Panc1 (cell line): ENCODE measurements around the gene CFAP77.

ENCODE experiments used
- TF ChIP-seq, protein P1 (sequence below), 2 experiments: IDR thresholded peaks; 2 replicates each; pipeline ENCODE4 v1.6.1; 2011 to 2012; ENCODE audit warnings: low read depth in 2 of 2, control low read depth in 1 of 2, low read length in 1 of 2, mild to moderate bottlenecking in 1 of 2, moderate library complexity in 1 of 2; ENCODE audit not compliant: insufficient read depth in 1 of 2
- TF ChIP-seq, protein P2 (sequence below): fragments of 450-650 bp; IDR thresholded peaks from 2 replicates; pipeline ENCODE4 v1.5.1; 2017; ENCODE audit warnings: mild to moderate bottlenecking

- TF ChIP-seq, protein P1, sequence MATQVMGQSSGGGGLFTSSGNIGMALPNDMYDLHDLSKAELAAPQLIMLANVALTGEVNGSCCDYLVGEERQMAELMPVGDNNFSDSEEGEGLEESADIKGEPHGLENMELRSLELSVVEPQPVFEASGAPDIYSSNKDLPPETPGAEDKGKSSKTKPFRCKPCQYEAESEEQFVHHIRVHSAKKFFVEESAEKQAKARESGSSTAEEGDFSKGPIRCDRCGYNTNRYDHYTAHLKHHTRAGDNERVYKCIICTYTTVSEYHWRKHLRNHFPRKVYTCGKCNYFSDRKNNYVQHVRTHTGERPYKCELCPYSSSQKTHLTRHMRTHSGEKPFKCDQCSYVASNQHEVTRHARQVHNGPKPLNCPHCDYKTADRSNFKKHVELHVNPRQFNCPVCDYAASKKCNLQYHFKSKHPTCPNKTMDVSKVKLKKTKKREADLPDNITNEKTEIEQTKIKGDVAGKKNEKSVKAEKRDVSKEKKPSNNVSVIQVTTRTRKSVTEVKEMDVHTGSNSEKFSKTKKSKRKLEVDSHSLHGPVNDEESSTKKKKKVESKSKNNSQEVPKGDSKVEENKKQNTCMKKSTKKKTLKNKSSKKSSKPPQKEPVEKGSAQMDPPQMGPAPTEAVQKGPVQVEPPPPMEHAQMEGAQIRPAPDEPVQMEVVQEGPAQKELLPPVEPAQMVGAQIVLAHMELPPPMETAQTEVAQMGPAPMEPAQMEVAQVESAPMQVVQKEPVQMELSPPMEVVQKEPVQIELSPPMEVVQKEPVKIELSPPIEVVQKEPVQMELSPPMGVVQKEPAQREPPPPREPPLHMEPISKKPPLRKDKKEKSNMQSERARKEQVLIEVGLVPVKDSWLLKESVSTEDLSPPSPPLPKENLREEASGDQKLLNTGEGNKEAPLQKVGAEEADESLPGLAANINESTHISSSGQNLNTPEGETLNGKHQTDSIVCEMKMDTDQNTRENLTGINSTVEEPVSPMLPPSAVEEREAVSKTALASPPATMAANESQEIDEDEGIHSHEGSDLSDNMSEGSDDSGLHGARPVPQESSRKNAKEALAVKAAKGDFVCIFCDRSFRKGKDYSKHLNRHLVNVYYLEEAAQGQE (IDR thresholded peaks at IDR 0.05; ENCODE audit: insufficient read depth in 1 of 2, low read depth in 2 of 2, low read length in 1 of 2) = no peak
- TF ChIP-seq, protein P2, sequence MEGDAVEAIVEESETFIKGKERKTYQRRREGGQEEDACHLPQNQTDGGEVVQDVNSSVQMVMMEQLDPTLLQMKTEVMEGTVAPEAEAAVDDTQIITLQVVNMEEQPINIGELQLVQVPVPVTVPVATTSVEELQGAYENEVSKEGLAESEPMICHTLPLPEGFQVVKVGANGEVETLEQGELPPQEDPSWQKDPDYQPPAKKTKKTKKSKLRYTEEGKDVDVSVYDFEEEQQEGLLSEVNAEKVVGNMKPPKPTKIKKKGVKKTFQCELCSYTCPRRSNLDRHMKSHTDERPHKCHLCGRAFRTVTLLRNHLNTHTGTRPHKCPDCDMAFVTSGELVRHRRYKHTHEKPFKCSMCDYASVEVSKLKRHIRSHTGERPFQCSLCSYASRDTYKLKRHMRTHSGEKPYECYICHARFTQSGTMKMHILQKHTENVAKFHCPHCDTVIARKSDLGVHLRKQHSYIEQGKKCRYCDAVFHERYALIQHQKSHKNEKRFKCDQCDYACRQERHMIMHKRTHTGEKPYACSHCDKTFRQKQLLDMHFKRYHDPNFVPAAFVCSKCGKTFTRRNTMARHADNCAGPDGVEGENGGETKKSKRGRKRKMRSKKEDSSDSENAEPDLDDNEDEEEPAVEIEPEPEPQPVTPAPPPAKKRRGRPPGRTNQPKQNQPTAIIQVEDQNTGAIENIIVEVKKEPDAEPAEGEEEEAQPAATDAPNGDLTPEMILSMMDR = no peak
These were observed 129.1 kb downstream of the CFAP77 start for GRCh38 chr9:132539096-132539495.
